GM06990 (cell line): ENCODE results near the gene ACKR2.

Experiments used
- DNase-seq: peaks from one replicate; pipeline ENCODE4 v3.0.0-alpha.2; 2011; ENCODE audit not compliant: insufficient read length; ENCODE audit errors: extremely low read depth
- H3K27me3 ChIP-seq: replicated peaks from 2 replicates; pipeline ENCODE4 v1.6.0; 2011; ENCODE audit warnings: low read length; ENCODE audit not compliant: control insufficient read depth, insufficient read depth
- H3K36me3 ChIP-seq: 2 replicates; pipeline ENCODE4 v1.5.1; 2011; ENCODE audit warnings: low read length; ENCODE audit not compliant: control insufficient read depth, insufficient read depth
- H3K4me3 ChIP-seq: replicated peaks from 2 replicates; pipeline ENCODE4 v1.5.1; 2011; ENCODE audit warnings: low read depth, mild to moderate bottlenecking, control low read depth, low read length
- TF ChIP-seq, protein P1 (sequence below): IDR thresholded peaks from 2 replicates; pipeline ENCODE4 v1.5.1; 2011; ENCODE audit warnings: low read length, control low read depth, mild to moderate bottlenecking, inconsistent platforms; ENCODE audit not compliant: insufficient read depth, poor library complexity, severe bottlenecking

The ACKR2 gene

DNA sequence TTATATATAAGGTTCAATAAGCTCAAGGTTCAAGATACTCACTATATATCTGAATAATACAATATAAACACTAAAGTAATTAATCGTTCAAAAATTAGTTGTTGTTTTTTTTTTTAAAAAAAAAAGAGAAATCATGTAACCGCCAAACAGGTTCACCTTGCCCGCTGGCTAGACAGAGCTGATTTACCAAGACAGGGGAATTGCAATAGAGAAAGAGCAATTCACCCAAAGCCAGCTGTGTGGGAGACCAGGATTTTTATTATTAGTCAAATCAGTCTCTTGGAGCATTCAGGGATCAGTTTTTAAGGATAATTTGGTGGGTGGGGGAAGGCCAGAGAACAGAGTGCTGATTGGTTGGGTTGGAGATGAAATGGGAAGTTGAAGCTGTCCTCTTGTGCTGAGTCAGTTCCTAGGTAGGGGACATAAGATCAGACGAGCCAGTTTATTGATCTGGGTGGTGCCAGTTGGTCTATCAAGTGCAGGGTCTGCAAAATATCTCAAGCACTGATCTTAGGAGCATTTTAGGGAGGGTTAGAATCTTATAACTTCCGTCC lies 12.8 kb upstream of the ACKR2 start:
- TF ChIP-seq, protein P1, sequence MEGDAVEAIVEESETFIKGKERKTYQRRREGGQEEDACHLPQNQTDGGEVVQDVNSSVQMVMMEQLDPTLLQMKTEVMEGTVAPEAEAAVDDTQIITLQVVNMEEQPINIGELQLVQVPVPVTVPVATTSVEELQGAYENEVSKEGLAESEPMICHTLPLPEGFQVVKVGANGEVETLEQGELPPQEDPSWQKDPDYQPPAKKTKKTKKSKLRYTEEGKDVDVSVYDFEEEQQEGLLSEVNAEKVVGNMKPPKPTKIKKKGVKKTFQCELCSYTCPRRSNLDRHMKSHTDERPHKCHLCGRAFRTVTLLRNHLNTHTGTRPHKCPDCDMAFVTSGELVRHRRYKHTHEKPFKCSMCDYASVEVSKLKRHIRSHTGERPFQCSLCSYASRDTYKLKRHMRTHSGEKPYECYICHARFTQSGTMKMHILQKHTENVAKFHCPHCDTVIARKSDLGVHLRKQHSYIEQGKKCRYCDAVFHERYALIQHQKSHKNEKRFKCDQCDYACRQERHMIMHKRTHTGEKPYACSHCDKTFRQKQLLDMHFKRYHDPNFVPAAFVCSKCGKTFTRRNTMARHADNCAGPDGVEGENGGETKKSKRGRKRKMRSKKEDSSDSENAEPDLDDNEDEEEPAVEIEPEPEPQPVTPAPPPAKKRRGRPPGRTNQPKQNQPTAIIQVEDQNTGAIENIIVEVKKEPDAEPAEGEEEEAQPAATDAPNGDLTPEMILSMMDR: no peak
- H3K36me3 ChIP-seq: no peaks in the 10 kb centered on the region; the same call in 1 of the 2 replicates
- H3K4me3 ChIP-seq: no peak overlapping the region
- H3K27me3 ChIP-seq: no peaks in the 10 kb centered on the region
- no peak for DNase-seq

DNA sequence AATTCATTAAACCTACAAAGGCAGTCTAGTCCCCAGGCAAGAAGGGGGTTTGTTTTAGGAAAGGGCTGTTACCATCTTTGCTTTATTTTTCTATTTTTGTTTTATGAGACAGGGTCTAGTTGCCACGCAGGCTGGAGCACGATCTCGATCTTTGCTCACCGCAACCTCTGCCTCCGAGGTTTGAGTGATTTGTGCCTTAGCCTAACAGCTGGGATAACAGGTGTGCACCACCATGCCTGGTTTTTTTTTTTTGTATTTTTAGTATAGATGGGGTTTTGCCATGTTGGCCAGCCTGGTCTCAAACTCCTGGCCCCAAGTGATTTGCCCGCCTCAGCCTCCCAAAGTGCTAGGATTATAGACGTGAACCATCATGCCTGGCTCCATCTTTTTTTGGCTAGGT lies 9.9 kb upstream of the ACKR2 start:
- Histone ChIP-seq H3K4me3 (no peak overlapping the region), H3K36me3 (no peaks in the 10 kb centered on the region), H3K27me3 (no peaks in the 10 kb centered on the region)
- TF ChIP-seq, protein P1: no peak
- DNase-seq: no peak

DNA sequence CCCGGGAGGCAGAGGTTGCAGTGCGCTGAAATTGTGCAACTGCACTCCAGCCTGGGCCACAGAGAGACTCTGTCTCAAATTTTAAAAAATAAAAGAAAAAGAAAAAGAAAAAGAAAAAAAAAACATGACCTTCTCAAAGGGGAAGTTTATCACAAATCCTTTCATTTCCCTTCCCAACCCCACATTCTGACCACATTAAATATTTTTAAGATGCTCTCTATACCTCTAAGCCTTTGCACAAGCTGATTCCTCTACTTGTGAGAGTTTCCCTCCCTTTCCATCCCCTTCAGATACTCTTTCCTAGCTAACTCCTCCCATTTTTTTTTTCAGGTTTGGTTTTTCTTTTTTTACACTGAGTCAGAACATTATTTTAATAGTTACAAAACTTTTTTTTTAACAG lies 9.0 kb upstream of the ACKR2 start:
- Histone ChIP-seq H3K4me3 (no peak overlapping the region), H3K36me3 (no peaks in the 10 kb centered on the region), H3K27me3 (no peaks in the 10 kb centered on the region)
- DNase-seq: no peak
- TF ChIP-seq, protein P1: no peak

DNA sequence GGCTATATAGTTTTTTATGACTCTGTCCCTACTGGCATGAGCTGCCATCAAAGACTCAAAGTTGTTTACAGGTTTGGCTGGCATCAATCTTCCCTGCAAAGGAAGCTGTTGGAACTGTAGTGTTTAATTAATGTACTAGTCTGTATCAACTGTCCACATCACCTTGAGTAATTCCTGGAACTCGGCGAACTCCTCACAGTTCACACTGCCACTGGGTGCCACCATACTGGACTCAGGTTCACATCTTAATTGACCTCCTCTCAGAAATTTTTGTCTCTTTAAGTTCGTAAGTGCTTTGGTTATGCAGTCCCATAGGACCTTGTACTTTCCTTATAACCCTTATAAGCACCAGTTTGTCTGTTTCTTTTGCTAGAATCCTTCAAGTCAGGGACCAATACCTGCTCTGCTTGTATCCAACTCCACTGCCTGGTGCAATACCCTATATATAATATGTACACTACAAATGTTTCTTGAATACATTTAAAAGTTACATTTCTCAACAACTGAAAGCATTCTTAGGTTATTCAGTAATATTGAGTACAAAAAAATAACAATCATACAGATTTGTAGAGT lies 8.1 kb upstream of the ACKR2 start:
- no peaks in the 10 kb centered on the region for H3K27me3 ChIP-seq
- H3K36me3 ChIP-seq: no peaks in the 10 kb centered on the region
- H3K4me3 ChIP-seq: no peak overlapping the region
- TF ChIP-seq, protein P1: no peak
- no peak for DNase-seq

DNA sequence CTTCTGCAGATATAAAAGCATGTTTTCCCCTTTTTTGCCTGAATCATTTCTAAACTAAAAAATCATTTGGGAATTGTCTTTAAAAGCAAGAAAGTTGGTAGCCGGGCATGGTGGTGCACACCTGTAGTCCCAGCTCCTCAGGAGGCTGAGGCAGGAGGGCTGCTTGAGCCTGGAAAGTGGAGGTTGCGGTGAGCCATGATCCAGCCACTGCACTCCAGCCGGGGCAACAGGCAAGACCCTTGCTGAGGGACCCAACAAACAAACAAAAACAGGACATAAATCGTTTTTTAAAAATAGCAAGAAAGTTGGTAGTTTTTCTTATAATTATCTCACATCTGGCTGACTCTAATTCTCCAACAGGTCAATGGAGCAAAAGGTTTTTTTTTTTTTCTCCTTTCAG lies 7.5 kb upstream of the ACKR2 start:
- no peaks in the 10 kb centered on the region for H3K27me3 ChIP-seq
- H3K4me3 ChIP-seq: no peak overlapping the region
- TF ChIP-seq, protein P1: no peak
- no peak for DNase-seq
- no peaks in the 10 kb centered on the region for H3K36me3 ChIP-seq

DNA sequence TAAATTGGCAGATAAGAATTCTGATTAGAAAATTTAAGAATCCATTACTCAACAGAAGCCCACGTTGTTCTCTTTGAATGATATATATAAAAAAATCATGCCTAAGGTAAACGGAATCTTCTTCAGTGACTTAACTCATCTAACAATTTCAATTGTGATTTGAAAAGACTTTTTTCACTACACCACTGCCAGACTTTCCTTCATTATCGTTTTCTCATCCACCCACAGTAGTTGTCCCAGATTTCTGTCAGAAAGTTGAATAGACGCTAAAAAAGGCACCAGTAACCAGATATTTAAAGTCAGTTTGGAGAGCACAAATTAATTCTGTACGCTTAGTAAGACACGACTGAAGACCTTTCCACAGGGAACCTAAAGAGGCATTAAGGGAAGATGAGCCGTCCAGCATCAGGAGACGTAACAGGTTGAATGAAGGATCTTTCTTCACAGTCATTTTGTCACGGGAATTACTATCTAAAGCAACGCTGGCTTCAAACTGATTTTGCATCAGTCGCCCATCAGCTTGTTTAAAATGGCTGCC lies 6.3 kb upstream of the ACKR2 start:
- TF ChIP-seq, protein P1: no peak
- Histone ChIP-seq H3K36me3 (no peaks in the 10 kb centered on the region), H3K27me3 (no peaks in the 10 kb centered on the region), H3K4me3 (peak overlapping the region; percentile 79)
- DNase-seq: no peak
